HepG2 (cell line): ENCODE results near the gene TAS2R60. TPM values are rescaled to one million over a fixed set of nuclear protein-coding genes. Genes with fewer than 3 reads are reported as not detected.

Source experiments
- HMG20B ChIP-seq: conservative IDR thresholded peaks from 2 replicates; pipeline ENCODE4 v1.6.1; 2016; ENCODE audit warnings: missing genetic modification reagents, missing compliant biosample characterization
- KLF15 ChIP-seq: sonication (generic); formaldehyde crosslinking; IDR thresholded peaks from 2 replicates; pipeline ENCODE4 v1.8.1; 2023; ENCODE audit warnings: borderline replicate concordance, mild to moderate bottlenecking, inconsistent platforms, missing genetic modification reagents, mixed read lengths
- MIXL1 ChIP-seq: IDR thresholded peaks from 2 replicates; pipeline ENCODE4 v1.6.1; 2016
- ZNF382 ChIP-seq: sonication (generic); formaldehyde crosslinking; IDR thresholded peaks from 2 replicates; pipeline ENCODE4 v1.5.0; 2020; ENCODE audit warnings: missing genetic modification reagents, mild to moderate bottlenecking, borderline replicate concordance
- ZNF644 ChIP-seq: IDR thresholded peaks from 2 replicates; pipeline ENCODE4 v1.6.1; 2016; ENCODE audit warnings: low read depth
- ZNF879 ChIP-seq: sonication (generic); formaldehyde crosslinking; IDR thresholded peaks from 2 replicates; pipeline ENCODE4 v1.8.1; 2023; ENCODE audit warnings: missing genetic modification reagents
- polyA plus RNA-seq, 8 experiments: library from polyadenylated mRNA; depleted of rRNA in 3 of 8; stranded (reverse) in 7 of 8; unstranded in 1 of 8; fragments of >200 nt; fragmentation: Illumina TruSeq in 4 of 8; extraction: Trizol in 4 of 8; gene quantifications; 2 replicates each; pipeline versions ENCODE4 v1.2.1 to v1.2.3, GENCODE V29; 2011 to 2016; ENCODE audit warnings: low read depth in 4 of 8, missing spikeins in 1 of 8, mixed read lengths in 1 of 8; ENCODE audit not compliant: insufficient read depth in 1 of 8
- total RNA-seq, 5 experiments: library from RNA; depleted of rRNA; stranded (reverse); fragments of >200 nt; fragmentation: Illumina TruSeq; extraction: Trizol; gene quantifications; 2 replicates each; pipeline ENCODE4 v1.2.3, GENCODE V29; 2016; ENCODE audit warnings: low read depth in 1 of 5
- TF ChIP-seq, protein P1 (sequence below), 2 experiments: fragments of 450-650 bp in 1 of 2; sonication (generic) in 1 of 2; formaldehyde crosslinking in 1 of 2; IDR thresholded peaks; 2 replicates each; pipeline versions ENCODE4 v1.6.1 to v1.8.0; 2016 to 2022; ENCODE audit warnings: antibody characterized with exemption in 1 of 2, mild to moderate bottlenecking in 1 of 2, missing genetic modification reagents in 1 of 2

TAS2R60 gene
- total and polyA plus RNA-seq, 2 of the 13 experiments (the other 11 are each of a cell fraction or from before 2014, with no cell fraction given): not detected

GRCh38 chr7:143467724-143468123 is 24.5 kb downstream of the TAS2R60 start (continued):
- TF ChIP-seq, protein P1, sequence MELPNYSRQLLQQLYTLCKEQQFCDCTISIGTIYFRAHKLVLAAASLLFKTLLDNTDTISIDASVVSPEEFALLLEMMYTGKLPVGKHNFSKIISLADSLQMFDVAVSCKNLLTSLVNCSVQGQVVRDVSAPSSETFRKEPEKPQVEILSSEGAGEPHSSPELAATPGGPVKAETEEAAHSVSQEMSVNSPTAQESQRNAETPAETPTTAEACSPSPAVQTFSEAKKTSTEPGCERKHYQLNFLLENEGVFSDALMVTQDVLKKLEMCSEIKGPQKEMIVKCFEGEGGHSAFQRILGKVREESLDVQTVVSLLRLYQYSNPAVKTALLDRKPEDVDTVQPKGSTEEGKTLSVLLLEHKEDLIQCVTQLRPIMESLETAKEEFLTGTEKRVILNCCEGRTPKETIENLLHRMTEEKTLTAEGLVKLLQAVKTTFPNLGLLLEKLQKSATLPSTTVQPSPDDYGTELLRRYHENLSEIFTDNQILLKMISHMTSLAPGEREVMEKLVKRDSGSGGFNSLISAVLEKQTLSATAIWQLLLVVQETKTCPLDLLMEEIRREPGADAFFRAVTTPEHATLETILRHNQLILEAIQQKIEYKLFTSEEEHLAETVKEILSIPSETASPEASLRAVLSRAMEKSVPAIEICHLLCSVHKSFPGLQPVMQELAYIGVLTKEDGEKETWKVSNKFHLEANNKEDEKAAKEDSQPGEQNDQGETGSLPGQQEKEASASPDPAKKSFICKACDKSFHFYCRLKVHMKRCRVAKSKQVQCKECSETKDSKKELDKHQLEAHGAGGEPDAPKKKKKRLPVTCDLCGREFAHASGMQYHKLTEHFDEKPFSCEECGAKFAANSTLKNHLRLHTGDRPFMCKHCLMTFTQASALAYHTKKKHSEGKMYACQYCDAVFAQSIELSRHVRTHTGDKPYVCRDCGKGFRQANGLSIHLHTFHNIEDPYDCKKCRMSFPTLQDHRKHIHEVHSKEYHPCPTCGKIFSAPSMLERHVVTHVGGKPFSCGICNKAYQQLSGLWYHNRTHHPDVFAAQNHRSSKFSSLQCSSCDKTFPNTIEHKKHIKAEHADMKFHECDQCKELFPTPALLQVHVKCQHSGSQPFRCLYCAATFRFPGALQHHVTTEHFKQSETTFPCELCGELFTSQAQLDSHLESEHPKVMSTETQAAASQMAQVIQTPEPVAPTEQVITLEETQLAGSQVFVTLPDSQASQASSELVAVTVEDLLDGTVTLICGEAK (IDR thresholded peaks at IDR 0.05): no peak
- TF ChIP-seq, protein P1 (CRISPR knock-in tag; IDR thresholded peaks at IDR 0.05): no peak
- TF ChIP-seq KLF15: no peak
- no peak for TF ChIP-seq HMG20B (CRISPR knock-in tag)
- TF ChIP-seq ZNF382 (CRISPR knock-in tag): no peak
- no peak for TF ChIP-seq MIXL1
- TF ChIP-seq ZNF644: no peak
- no peak for TF ChIP-seq ZNF879 (CRISPR knock-in tag)
- TF ChIP-seq, all 625 proteins: peak for 0
